ENCODE data around the gene HCN2.

Gene HCN2

DNA sequence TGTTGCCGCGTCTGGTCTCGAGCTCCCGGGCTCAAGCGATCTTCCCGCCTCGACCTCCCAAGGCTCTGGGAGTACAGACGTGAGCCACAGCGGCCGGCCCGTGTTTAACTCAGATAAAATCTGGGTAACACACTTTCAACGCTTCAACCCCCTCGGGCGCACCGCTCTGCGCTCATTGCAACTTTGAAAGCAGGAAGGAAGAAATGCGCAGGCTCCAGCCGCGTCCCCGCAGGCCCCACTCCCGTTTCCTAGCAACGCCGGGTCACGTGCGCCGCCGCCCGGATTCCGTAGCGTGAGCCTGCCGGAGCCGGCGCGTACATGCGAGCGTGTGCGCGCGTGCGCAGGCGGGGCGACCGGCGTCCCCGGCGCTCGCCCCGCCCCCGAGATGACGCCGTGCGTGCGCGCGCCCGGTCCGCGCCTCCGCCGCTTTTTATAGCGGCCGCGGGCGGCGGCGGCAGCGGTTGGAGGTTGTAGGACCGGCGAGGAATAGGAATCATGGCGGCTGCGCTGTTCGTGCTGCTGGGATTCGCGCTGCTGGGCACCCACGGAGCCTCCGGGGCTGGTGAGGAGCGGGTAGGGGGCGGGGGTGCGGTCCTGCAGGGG lies 17.4 kb upstream of the HCN2 start, which contains the start of gene BSG:
Gene BSG, plus strand, starts transcription at position 457 of the 603 bp plus-strand sequence. Its CDS starts 39 bp downstream, at position 496.
- peak; percentile 100 for DNase-seq (ENCODE audit: low spot score)
- TF ChIP-seq, protein P1, sequence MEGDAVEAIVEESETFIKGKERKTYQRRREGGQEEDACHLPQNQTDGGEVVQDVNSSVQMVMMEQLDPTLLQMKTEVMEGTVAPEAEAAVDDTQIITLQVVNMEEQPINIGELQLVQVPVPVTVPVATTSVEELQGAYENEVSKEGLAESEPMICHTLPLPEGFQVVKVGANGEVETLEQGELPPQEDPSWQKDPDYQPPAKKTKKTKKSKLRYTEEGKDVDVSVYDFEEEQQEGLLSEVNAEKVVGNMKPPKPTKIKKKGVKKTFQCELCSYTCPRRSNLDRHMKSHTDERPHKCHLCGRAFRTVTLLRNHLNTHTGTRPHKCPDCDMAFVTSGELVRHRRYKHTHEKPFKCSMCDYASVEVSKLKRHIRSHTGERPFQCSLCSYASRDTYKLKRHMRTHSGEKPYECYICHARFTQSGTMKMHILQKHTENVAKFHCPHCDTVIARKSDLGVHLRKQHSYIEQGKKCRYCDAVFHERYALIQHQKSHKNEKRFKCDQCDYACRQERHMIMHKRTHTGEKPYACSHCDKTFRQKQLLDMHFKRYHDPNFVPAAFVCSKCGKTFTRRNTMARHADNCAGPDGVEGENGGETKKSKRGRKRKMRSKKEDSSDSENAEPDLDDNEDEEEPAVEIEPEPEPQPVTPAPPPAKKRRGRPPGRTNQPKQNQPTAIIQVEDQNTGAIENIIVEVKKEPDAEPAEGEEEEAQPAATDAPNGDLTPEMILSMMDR (IDR thresholded peaks at IDR 0.05; ENCODE audit: extremely low read depth, missing control alignments), result no peak

- no peak for DNase-seq (ENCODE audit: low spot score)
- TF ChIP-seq, protein P1 (IDR thresholded peaks at IDR 0.05; ENCODE audit: extremely low read depth, missing control alignments), result no peak
Observed at GRCh38 chr19:572743-573518, 16.8 kb upstream of the HCN2 start.

- TF ChIP-seq, protein P1 (IDR thresholded peaks at IDR 0.05; ENCODE audit: extremely low read depth, missing control alignments), result no peak
- DNase-seq (ENCODE audit: low spot score), result no peak
Observed at GRCh38 chr19:573519-573825, 16.2 kb upstream of the HCN2 start.

- DNase-seq (ENCODE audit: low spot score), result peak; percentile 77
- TF ChIP-seq, protein P1 (IDR thresholded peaks at IDR 0.05; ENCODE audit: extremely low read depth, missing control alignments), result no peak
Observed at GRCh38 chr19:574658-575526, 14.8 kb upstream of the HCN2 start.

DNA sequence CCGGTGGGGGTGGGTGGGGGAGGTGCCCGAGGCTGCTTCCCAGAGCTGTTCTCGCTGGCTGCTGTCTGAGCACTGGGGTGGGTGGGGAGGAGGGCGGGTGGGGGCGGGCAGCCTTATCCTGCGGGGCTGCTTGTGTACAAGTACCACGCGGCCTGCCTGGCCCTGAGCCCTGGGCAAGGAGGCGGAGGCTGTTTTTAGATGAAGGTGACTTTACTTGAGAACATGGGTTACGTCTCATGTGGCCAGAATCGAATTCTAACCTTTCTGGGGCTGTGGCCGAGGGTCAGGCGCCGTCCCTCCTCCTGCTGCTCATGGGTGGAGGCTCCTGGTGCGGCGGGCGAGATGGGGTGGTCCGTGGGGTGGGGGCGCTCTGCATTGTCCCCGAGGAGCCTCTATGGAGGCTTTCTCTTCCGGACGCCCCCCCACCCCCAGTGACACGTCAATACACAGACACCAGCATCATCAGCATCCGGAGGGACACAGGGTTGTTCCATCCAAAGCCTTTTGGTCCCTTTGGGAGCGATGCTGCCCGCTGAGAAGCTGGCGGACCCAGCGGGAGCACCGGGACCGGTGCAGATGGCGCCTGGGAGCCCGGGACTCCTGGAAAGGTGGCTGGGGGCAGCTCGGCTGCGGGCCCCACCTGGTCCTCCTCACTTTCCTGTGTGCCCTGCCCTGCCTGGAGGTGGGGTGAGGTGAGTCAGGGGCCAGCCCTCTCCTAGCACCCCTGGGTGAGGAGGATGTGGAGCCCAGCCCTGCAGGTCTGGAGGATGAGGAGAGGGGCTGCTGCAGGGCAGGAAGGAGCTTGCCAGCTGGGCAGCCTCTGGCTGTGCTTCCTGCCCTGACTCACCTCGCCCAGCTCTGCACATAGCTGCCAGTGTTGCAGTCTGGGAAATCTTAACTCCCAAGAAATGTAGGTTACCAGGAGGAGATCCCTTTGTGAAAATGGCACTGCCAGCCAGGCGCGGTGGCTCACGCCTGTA lies 13.9 kb upstream of the HCN2 start:
- TF ChIP-seq, protein P1 (IDR thresholded peaks at IDR 0.05; ENCODE audit: extremely low read depth, missing control alignments), result no peak
- no peak for DNase-seq (ENCODE audit: low spot score)

DNA sequence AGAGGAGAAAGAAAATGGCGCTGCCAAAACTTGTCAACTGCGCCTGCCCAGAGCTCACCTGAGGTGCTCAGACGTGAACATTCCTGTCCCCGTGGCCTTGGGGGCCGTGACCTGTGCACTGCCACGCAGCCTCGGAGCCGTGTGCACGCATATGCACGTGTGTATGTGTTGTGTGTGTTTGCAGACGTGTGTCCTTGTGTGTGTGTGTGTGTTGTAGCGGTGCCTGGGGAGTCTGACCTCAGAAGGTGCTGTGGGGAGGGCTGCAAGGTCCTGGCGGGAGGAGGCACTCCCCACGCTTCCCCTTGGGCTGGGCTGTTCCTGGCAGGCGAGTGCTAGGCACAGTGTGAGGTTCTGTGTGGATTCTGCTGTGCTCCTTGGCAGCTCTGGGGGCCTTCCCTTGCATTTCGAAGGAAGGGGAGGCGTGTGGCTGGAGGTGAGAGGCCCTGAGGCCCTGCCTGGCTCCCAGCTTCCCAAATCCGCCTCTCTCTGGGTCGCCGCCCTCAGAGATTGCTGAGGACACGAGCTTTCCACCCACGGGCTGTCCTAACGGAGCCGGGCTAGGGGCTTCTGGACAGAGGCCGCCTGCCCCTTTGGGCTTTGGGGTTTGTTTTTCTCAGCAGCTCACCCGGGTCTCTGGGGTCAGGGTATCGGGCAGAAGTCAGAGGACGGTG lies 12.8 kb upstream of the HCN2 start:
- no peak for DNase-seq (ENCODE audit: low spot score)
- TF ChIP-seq, protein P1 (IDR thresholded peaks at IDR 0.05; ENCODE audit: extremely low read depth, missing control alignments), result no peak

Data from GM20000 (cell line).